K562 (cell line): ENCODE data around the gene DLGAP1. TPM values are rescaled to one million over a fixed set of nuclear protein-coding genes. Genes with fewer than 3 reads are reported as not detected.

Experiments
- BCOR ChIP-seq: fragments of 450-650 bp; IDR thresholded peaks from 2 replicates; pipeline ENCODE4 v1.6.1; 2016
- BMI1 ChIP-seq: fragments of 150-350 bp; IDR thresholded peaks from 2 replicates; pipeline ENCODE4 v1.6.1; 2014; ENCODE audit warnings: low read length
- FOSL1 ChIP-seq: fragments of 200-800 bp; sonication (Bioruptor generic); conservative IDR thresholded peaks from 2 replicates; pipeline ENCODE4 v1.6.1; 2016; ENCODE audit warnings: missing genetic modification characterization, missing compliant biosample characterization
- GATA2 ChIP-seq: sonication (generic); formaldehyde crosslinking; IDR thresholded peaks from 2 replicates; pipeline ENCODE4 v1.4.0; 2020; ENCODE audit warnings: mild to moderate bottlenecking, missing genetic modification reagents
- HNRNPH1 ChIP-seq: fragments of 200-400 bp; formaldehyde crosslinking; optimal IDR thresholded peaks from 2 replicates; pipeline ENCODE3; 2017; ENCODE audit warnings: low read depth, mild to moderate bottlenecking, low read length, moderate library complexity
- KDM2B ChIP-seq: fragments of 250-450 bp; sonication (Bioruptor Pico); IDR thresholded peaks from 2 replicates; pipeline ENCODE4 v1.8.0; 2021; ENCODE audit warnings: mild to moderate bottlenecking, moderate library complexity
- MITF ChIP-seq: IDR thresholded peaks from 2 replicates; pipeline ENCODE4 v1.6.1; 2014; ENCODE audit warnings: antibody characterized with exemption
- NCOA1 ChIP-seq: fragments of 450-650 bp; IDR thresholded peaks from 2 replicates; pipeline ENCODE4 v1.6.1; 2016; ENCODE audit warnings: low read depth
- SETDB1 ChIP-seq: IDR thresholded peaks from one replicate; pipeline ENCODE4 v1.6.1; 2012; ENCODE audit warnings: low read length, control low read depth, inconsistent platforms
- TEAD2 ChIP-seq: fragments of 450-650 bp; IDR thresholded peaks from 2 replicates; pipeline ENCODE4 v1.6.1; 2016; ENCODE audit warnings: missing genetic modification characterization, control low read depth, missing compliant biosample characterization
- TEAD4 ChIP-seq, 2 experiments: sonication (generic) in 1 of 2; formaldehyde crosslinking in 1 of 2; IDR thresholded peaks; 2 replicates each; pipeline versions ENCODE4 v1.6.1 to v1.8.0; 2012 to 2022; ENCODE audit warnings: borderline replicate concordance in 1 of 2, inconsistent platforms in 1 of 2, low read length in 1 of 2, mild to moderate bottlenecking in 1 of 2, missing genetic modification reagents in 1 of 2
- ZFP30 ChIP-seq: fragments of 250-450 bp; sonication (Bioruptor Pico); IDR thresholded peaks from 2 replicates; pipeline ENCODE4 v1.8.0; 2022; ENCODE audit warnings: moderate library complexity, mild to moderate bottlenecking, inconsistent platforms, borderline replicate concordance
- ZNF707 ChIP-seq: fragments of 250-450 bp; sonication (Bioruptor Pico); conservative IDR thresholded peaks from 2 replicates; pipeline ENCODE4 v1.8.0; 2022; ENCODE audit warnings: inconsistent platforms, mild to moderate bottlenecking, moderate library complexity
- ZNF764 ChIP-seq: fragments of 250-450 bp; sonication (Bioruptor Pico); IDR thresholded peaks from 2 replicates; pipeline ENCODE4 v1.4.0; 2020; ENCODE audit warnings: low read depth, mild to moderate bottlenecking, moderate library complexity
- ZNF766 ChIP-seq: fragments of 200-800 bp; sonication (Bioruptor generic); conservative IDR thresholded peaks from 2 replicates; pipeline ENCODE4 v1.6.1; 2016; ENCODE audit warnings: missing genetic modification characterization, missing compliant biosample characterization
- polyA plus RNA-seq, 8 experiments: library from polyadenylated mRNA; depleted of rRNA in 4 of 8; stranded (reverse) in 5 of 8; unstranded in 3 of 8; fragments of >200 nt; fragmentation: Nextera tagmentation in 2 of 8; fragmentation: Illumina TruSeq in 1 of 8; extraction: Ambion mirVana in 2 of 8; extraction: Trizol in 1 of 8; gene quantifications; 2 replicates each; pipeline versions ENCODE4 v1.2.1 to v1.2.3, GENCODE V29; 2011 to 2014; ENCODE audit warnings: inconsistent platforms in 1 of 8, missing spikeins in 1 of 8
- total RNA-seq, 7 experiments: library from RNA; depleted of rRNA in 6 of 7; stranded (reverse); fragments of >200 nt in 6 of 7; fragmentation: Illumina TruSeq in 2 of 7; extraction: Trizol in 2 of 7; gene quantifications; 2 replicates each; pipeline versions ENCODE4 v1.2.1 to v1.2.3, GENCODE V29; 2011 to 2021; ENCODE audit warnings: low replicate concordance in 1 of 7
- TF ChIP-seq, protein P1 (sequence below): fragments of 250-450 bp; sonication (Bioruptor Pico); IDR thresholded peaks from 2 replicates; pipeline ENCODE4 v1.5.0; 2021; ENCODE audit warnings: mild to moderate bottlenecking, borderline replicate concordance
- TF ChIP-seq, protein P2 (sequence below): IDR thresholded peaks from 3 replicates; pipeline ENCODE4 v1.6.1; 2011; ENCODE audit warnings: borderline replicate concordance, mild to moderate bottlenecking, moderate library complexity; ENCODE audit not compliant: insufficient read length; ENCODE audit errors: extremely low read depth
- TF ChIP-seq, protein P3 (sequence below): fragments of 450-650 bp; conservative IDR thresholded peaks from 2 replicates; pipeline ENCODE4 v1.6.1; 2016; ENCODE audit warnings: missing genetic modification characterization, low read depth, mild to moderate bottlenecking, control low read depth, missing compliant biosample characterization
- TF ChIP-seq, protein P4 (sequence below): sonication (generic); formaldehyde crosslinking; IDR thresholded peaks from 2 replicates; pipeline ENCODE4 v1.9.0; 2022; ENCODE audit warnings: mild to moderate bottlenecking, missing genetic modification reagents

The DLGAP1 gene
- total and polyA plus RNA-seq, 9 of the 15 experiments (the other 6 are each of a cell fraction or from before 2014, with no cell fraction given) = 0.04 to 0.22 (median 0.08) TPM

- no peak for TF ChIP-seq SETDB1
- TF ChIP-seq BCOR = no peak
- TF ChIP-seq ZNF764 (CRISPR knock-in tag) = no peak
- TF ChIP-seq ZFP30 (CRISPR knock-in tag) = no peak
- TF ChIP-seq TEAD4 (IDR thresholded peaks at IDR 0.05; ENCODE audit: low read length) = no peak
- no peak for TF ChIP-seq TEAD4 (CRISPR knock-in tag; IDR thresholded peaks at IDR 0.05; ENCODE audit: borderline replicate concordance)
- TF ChIP-seq, protein P1, sequence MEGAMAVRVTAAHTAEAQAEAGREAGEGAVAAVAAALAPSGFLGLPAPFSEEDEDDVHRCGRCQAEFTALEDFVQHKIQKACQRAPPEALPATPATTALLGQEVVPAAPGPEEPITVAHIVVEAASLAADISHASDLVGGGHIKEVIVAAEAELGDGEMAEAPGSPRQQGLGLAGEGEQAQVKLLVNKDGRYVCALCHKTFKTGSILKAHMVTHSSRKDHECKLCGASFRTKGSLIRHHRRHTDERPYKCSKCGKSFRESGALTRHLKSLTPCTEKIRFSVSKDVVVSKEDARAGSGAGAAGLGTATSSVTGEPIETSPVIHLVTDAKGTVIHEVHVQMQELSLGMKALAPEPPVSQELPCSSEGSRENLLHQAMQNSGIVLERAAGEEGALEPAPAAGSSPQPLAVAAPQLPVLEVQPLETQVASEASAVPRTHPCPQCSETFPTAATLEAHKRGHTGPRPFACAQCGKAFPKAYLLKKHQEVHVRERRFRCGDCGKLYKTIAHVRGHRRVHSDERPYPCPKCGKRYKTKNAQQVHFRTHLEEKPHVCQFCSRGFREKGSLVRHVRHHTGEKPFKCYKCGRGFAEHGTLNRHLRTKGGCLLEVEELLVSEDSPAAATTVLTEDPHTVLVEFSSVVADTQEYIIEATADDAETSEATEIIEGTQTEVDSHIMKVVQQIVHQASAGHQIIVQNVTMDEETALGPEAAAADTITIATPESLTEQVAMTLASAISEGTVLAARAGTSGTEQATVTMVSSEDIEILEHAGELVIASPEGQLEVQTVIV (CRISPR knock-in tag) = no peak
- 0 out of 2 replicates have a peak, but pooled peaks have one; percentile 41 for TF ChIP-seq KDM2B
- TF ChIP-seq GATA2 (CRISPR knock-in tag) = no peak
- no peak for TF ChIP-seq ZNF707 (CRISPR knock-in tag)
- TF ChIP-seq, protein P2, sequence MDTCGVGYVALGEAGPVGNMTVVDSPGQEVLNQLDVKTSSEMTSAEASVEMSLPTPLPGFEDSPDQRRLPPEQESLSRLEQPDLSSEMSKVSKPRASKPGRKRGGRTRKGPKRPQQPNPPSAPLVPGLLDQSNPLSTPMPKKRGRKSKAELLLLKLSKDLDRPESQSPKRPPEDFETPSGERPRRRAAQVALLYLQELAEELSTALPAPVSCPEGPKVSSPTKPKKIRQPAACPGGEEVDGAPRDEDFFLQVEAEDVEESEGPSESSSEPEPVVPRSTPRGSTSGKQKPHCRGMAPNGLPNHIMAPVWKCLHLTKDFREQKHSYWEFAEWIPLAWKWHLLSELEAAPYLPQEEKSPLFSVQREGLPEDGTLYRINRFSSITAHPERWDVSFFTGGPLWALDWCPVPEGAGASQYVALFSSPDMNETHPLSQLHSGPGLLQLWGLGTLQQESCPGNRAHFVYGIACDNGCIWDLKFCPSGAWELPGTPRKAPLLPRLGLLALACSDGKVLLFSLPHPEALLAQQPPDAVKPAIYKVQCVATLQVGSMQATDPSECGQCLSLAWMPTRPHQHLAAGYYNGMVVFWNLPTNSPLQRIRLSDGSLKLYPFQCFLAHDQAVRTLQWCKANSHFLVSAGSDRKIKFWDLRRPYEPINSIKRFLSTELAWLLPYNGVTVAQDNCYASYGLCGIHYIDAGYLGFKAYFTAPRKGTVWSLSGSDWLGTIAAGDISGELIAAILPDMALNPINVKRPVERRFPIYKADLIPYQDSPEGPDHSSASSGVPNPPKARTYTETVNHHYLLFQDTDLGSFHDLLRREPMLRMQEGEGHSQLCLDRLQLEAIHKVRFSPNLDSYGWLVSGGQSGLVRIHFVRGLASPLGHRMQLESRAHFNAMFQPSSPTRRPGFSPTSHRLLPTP = no peak
- TF ChIP-seq, protein P3, sequence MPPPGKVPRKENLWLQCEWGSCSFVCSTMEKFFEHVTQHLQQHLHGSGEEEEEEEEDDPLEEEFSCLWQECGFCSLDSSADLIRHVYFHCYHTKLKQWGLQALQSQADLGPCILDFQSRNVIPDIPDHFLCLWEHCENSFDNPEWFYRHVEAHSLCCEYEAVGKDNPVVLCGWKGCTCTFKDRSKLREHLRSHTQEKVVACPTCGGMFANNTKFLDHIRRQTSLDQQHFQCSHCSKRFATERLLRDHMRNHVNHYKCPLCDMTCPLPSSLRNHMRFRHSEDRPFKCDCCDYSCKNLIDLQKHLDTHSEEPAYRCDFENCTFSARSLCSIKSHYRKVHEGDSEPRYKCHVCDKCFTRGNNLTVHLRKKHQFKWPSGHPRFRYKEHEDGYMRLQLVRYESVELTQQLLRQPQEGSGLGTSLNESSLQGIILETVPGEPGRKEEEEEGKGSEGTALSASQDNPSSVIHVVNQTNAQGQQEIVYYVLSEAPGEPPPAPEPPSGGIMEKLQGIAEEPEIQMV (tag) = no peak
- TF ChIP-seq TEAD2 (tag) = no peak
- no peak for TF ChIP-seq HNRNPH1
- no peak for TF ChIP-seq MITF
- no peak for TF ChIP-seq BMI1
- no peak for TF ChIP-seq NCOA1
- no peak for TF ChIP-seq ZNF766 (CRISPR knock-in tag)
- TF ChIP-seq FOSL1 (tag) = peak; percentile 44; the same call in 1 of the 2 replicates
- TF ChIP-seq, protein P4, sequence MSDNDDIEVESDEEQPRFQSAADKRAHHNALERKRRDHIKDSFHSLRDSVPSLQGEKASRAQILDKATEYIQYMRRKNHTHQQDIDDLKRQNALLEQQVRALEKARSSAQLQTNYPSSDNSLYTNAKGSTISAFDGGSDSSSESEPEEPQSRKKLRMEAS (CRISPR knock-in tag) = no peak
These were observed 683.8 kb downstream of the DLGAP1 start (continued) for GRCh38 chr18:3771121-3771971.
